ENCODE results near the gene COL5A1.
"Not testable (repeated sequence)": the region's sequence is repeated elsewhere in the genome, so short reads cannot be mapped to it uniquely, and the experiment has no call there.

COL5A1 gene

DNA sequence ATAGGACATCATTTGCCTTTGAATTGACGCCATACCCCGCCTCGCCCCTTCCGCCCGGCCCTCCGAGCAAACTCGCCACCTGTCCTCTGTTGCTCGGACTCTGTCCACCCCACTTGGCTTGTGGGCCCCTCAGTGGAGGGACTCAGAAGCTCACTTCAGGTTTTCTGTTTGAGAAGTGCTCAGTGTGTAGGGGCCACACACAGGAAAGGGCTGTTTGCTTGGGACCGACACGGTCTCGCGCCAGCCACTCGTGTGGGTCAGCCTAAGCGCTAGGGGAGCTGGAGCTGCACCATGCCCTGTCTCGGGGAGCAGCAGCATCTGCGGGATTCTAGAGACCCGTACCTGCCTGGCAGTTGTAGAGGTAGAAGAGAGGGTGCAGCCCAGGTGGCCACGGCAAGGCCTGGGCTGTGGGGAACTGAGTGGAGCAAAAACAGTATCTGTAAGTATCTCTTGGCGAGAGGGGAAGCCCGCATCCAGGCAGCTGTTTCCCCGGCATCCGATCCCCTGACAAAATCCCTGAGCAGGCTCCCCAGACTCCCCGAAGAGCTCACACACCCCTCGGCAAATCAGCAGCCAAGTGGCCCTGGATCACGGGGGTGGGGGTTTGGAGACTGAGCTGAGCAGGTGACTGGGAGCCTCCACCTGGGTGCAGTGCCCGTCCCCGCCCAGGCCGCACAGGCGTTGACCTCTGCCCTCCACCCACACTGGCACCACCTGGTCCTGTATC, 52.2 kb downstream of the COL5A1 start:
- no peak for DNase-seq

DNA sequence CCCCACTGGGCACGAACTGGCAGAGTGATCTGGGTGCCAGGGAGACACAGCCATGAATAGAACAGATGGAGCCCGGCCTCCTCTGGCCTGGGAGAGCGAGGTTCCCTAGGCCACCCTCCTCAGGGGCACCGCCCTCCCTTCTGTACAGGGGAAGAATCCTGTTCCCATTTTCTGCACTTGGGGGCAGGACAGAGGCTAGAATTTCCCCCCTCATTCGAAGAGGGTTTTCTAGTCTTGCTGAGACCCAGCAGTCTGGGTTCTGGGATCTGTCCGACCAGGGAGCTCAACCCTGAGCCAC, 52.7 kb downstream of the COL5A1 start:
- DNase-seq: no peak

DNA sequence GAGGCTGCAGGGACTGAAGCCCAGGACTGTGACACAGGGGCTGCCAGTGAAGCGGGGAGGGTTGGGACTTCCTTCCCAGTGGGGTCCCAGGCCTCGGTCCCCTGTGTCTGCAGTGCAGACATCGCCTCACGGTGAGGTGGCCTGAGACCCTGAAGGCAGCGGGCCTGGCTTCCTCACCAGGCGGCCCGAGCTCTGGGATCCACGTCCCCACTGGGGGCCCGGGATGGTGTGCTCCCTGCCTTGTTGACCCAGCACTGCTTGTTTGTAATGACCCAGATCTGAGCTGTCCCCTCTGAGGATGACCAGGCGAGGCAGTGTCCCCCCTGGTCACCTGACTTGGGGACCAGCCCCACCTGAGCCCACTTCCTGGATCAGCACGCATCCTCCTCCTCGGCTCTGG, 53.1 kb downstream of the COL5A1 start:
- no peak for DNase-seq

DNA sequence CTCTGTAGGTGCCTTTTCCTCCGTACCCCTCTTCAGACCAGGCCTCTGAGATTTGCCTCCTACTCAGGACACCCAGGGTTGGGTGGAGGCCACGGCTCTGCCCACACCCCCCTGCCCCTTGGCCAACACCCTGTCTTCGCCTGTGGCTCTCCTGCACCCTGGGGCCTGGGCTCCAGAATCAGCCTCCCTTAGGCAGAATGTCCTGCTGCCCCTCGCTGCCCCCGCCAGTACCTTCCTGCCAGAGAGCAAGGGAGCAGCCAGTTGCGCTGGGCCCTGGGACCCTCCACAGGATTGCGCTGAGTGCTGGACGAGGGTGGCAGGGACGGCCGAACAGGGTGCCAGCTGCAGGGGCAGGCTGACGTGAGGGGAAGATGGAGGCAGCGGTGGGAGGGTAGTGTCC, 53.5 kb downstream of the COL5A1 start:
- no peak for DNase-seq

DNA sequence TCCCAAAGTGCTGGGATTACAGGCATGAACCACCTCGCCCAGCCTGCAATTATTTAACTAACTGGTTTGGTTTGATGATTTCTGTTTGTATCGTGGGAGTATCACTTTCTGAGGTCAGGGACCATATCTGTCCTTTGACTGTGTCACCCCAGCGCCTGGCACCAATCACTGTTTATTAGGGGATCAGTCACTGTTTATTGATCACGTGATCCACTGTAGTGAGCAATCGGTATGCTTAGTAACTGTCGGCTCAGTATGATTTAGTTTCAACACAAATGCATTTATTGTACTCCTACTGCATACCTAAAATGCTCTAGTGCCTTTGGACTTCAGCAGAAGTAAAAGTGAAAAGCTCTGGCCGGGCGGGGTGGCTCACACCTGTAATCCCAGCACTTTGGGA, 54.8 kb downstream of the COL5A1 start:
- DNase-seq: no peak

DNA sequence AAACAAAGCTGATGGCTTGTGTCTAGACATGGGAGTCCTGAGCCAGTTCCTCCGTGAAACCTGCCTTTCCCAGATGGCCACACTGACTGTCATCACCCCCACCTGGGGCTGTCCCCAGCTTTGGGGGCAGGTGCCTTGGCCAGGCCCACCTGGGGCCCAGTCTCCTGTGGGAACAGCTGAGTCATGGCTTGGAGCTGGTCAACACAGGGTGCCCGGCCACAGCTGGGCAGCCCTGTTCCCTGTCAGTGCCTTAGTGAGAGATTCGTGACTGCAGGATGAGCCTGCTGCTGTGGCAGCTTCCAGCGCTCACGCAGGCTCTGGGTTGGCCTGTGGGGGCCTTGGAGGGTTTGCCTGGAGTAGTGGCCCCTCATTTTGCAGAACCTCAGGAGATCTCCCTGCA, 56.5 kb downstream of the COL5A1 start:
- no peak for DNase-seq

DNA sequence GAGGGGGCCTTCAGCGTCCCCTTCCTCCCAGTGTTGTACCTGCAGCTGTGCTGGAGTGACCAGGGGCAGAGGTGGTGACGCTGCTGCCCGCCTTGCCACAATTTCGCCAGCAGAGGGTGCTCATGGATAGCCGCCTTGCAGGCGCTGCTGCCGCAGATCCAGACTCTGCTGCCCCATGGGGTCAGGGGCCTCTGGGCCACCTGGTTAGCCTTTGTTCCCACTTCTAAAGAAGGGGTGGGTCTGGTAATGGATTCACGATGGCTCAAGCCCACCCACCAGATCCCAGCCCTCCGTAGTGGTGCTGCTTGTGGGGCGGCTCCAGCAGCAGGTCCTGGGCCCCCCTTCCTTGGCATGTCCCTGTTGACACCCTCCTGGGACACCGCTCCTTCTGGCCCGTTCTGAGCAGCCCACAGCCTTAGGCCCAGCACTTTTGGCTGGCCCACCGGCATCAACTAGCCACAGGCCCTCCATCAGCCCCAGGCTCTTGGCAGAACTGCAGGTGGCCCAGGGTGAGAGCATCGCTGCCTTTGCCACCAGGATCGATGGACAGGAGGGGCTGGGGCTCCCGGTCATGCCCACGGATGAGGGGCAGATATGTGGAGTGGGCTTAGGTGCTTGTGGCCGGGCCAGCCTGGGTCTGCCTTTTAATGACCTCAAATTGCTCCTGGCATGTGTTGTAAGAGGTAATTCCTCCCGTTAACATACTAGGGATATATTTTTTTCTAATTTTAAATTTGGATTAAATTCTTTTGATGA, 57.2 kb downstream of the COL5A1 start:
- no peak for DNase-seq

DNA sequence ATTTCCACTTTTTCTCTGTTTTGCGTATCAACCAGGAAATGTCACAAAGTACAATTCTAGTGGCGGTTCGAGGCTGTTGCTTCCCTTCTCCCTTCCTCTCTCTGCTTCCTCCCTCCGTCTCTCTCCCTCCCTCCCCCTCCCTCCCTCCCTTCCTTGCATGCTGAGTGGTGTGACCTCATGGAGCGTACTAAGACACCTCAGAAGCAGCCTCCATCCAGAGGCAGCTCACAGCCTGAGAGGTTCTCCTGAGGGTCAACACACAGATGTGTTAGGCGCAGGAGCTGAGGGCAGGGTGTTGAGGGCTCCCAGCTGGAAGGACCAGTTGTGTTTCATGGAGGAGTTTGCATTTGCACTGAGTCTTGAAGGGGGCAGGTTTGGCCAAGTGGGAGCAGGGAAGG, 57.7 kb downstream of the COL5A1 start:
- no peak for DNase-seq

DNA sequence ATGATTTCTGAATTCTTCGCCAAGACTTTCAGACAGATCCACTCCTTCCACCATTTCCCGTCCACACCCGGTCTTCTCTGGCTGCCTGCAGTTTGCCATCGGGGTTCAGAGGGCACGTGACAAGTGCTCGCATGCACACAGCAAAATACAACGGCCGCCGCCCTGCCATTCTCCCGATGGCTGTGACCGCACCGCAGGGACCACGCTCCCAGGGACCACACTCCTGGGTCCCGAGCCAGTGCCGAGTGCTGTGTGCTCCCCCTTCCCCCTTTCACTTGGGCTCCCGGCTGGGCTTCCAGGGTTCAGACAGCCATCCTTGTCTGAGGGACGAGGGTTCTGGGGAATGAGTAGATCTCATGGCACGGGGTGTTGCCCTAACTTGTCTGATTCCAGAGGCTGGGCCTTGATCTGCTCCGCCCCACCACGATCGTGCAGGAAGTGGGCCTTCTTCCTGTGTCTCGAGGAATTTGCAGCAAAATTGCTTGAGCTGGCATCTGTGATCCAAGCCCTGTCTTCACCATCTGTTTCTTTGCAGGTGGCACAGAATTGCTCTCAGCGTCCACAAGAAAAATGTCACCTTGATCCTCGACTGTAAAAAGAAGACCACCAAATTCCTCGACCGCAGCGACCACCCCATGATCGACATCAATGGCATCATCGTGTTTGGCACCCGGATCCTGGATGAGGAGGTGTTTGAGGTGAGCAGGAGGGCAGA, 59.2 kb downstream of the COL5A1 start:
- DNase-seq: no peak

DNA sequence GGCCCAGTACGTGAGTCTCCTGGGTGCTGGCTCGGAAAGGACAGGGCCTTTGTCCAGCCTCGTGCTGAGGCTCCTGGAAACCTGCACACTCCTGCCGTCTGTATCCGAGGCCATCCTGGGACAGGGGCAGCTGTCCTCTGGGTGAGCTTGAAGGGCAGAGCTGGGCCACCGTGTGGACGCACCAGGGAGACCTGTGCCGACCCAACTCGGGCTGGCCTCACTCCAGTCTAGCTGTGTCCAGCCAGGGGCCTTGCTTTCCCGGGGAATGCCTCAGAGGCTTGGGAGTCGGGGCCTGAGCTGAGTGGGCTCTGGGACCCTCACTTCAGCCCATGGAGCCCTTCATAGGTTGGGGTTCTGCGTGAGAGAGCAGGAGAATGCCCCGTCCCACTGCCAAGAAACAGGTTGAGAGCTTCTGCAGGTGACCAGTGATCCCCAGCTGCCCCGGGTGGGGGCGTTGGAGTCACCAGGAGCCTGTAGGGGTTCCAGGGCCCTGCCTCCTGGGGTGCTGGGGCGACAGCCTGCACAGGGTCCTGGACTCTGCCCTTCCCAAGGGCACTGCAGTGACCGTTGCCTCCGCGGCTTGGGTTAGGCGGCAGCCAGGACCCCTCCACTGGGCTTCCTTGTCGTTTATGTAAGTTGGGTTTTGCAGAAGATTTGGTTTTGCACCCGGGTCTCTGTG, 60.1 kb downstream of the COL5A1 start:
- DNase-seq: no peak

DNA sequence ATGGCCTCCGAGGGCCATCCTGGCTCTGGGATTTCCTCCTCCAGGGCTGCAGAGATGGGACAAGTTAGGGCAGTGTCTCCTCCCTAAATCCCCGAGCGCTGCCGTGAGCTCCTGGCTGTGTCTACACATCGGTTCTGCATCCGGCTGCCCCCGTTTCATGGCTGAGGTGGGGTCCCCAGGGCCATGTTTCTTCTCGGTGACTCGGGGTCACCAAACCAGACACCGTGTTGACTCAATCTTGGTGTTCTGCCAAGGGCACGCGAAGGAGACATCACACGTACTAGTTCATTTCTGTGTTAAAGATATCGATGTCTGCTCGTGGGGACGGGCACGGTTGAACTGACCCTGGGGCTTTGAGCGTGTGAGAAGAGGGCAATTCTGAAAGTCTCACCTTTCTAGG, 60.7 kb downstream of the COL5A1 start:
- DNase-seq: no peak

DNA sequence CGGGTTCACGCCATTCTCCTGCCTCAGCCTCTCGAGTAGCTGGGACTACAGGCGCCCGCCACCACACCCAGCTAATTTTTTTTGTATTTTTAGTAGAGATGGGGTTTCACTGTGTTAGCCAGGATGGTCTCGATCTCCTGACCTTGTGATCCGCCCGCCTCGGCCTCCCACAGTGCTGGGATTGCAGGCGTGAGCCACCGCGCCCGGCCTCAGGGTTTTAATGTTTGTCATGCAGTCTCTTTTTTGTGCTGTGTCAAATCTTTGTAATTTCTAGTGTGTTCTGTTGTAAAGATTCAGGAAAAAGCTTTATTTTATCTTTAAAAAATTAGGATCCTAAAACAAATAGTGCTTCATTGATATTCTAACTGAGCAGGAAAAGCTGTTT, 62.1 kb downstream of the COL5A1 start:
- not testable (repeated sequence) for DNase-seq

DNA sequence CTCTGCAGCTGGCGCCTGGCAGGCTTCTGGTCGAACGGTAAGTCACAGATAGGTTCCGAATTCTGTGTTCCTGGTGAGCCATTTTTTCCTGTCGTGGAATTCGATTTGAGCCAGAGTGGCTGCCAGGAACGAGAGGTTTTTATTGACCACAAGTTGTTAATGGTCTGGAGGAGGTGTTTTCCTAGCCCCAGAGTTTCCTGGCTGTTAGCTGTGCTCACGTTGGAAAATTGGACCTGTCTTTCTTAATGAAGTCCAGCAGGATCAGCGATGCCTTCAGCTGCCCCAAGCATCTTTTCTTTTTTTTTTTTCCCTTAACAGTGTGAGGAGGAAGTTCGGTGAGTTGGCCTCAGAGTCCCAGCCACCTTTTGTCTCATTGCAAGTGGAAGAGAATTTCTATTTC, 62.9 kb downstream of the COL5A1 start:
- no peak for DNase-seq

DNA sequence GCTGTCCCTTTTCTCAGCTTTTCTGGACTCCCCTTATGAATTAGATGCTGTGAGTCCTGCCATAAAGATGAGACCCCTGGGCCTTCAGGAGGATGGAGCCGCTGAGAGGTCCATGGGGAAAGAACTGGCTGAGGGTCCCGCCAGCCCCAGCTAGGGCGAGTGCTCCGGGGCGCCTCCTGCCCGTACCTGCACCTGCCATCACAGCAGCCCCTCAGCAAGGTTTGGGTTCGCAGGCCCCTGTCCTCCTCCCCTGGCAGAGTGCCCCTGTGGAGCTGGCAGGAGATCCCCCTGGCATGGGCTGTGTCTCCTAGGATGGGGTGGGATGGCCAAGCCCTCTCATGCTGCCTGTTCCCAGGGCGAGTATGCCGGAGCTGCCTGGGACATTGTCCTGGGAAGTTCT, 64.2 kb downstream of the COL5A1 start:
- DNase-seq: no peak

DNA sequence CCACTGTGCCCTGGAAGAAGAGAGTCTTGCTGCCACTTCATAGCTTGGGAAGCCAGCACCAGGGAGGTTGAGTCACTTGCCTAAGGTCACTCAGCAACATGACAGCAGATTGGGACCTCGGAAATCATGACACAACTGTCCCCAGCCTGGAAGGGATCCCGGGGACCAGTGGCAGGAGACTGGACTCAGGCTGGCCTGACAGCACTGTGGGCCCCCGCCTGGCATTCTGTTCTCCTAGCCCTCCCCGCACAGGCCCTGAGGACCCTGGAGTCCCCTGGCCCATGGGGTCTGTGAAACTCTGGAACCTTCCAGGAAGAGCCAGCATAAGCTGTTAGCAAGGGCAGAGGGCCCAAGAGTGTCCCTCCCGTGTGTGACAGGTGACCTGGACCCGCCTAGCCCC, 64.9 kb downstream of the COL5A1 start:
- no peak for DNase-seq

DNA sequence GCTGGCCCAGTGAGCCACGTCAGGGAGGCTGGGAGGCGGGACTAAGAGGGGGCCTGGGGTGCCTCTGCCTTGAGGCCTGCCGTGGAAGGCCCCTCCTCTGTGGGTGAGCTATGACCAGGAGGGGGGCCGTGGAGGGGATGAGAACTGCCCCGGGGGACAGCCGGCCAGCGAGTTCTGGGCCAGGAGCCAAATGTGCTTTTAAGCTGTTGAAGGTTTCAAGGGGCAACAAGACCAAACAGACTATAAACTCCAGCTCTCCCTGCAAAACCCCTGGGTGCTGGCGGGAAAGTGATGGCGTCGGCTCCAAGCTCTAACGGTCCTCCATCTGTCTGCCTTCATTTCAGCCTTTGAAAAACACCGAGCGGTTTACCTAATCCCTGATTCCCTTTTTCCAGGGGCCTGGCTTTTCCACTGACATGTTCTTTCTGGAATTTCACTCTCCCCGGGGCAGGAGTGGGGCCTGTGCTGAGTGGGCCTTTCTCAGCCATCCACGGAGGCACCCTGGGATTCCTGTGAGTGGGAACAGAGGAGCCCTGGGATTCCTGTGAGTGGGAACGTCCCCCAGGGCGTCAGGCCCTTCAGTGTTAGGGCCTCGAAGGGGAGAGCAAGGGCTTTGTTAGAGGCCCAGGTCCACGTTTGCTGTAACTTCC, 65.6 kb downstream of the COL5A1 start:
- DNase-seq: no peak

DNA sequence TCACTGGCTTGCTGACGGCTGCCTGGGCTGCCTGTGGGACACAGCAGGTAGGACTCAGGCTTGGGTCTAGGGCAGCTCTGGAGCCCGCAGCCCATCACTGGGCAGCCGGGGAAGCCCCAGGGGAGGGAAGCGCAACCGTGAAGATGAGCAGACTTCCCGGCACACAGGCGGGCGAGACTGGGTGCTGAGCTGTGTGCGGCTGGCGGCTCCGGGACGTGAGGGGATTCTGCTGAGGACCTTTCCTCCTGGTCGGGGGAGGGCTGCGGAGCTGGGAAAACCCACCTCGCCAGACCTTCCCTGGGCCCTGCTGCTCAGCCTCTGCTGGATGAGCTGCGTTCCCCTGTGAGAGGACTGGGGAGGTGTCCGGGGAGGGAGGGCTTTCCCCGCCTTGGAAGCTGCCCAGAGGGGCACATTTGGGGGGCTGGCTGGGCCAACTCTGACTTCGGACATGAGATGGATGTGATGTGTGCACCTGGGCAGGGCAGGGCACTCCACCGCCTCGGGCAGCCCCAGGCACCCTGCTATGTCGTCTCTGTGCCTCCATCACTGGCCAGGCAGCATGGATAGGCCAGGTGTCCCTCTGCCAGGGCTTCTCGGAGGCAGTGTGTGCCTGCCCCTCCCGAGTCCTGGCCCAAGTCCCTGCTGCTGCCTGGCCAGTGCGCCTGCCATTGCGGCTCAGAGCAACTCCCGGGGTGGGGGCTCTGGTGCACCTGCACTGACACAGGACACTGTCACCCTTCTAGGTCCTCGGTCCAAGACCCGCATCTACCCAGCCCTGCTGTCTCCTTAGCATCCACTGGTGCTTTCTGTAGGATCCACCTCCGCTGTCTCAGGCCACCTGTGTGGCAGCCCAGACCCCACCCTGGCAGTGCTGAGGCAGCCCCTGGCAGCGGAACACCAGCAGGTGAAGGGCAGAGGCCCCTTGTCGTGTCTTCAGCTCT, 66.4 kb downstream of the COL5A1 start:
- DNase-seq: no peak

DNA sequence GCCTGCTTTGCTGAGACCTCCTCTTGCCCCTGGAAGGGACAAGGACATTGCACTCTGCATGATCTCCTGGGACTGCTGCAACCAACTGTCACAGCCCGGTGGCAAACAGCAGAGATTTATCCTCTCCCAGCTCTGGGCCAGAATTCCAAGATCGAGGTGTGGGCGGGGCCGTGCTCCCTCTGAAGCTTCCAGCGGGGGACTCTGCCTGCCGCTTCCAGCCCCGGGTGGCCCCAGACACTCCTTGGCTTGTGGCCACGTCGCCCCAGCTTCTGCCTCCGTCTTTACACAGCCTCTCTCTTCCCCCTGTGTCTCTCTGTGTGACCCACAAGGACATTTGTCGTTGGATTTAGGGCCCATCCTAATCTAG, 67.1 kb downstream of the COL5A1 start:
- DNase-seq: no peak

DNA sequence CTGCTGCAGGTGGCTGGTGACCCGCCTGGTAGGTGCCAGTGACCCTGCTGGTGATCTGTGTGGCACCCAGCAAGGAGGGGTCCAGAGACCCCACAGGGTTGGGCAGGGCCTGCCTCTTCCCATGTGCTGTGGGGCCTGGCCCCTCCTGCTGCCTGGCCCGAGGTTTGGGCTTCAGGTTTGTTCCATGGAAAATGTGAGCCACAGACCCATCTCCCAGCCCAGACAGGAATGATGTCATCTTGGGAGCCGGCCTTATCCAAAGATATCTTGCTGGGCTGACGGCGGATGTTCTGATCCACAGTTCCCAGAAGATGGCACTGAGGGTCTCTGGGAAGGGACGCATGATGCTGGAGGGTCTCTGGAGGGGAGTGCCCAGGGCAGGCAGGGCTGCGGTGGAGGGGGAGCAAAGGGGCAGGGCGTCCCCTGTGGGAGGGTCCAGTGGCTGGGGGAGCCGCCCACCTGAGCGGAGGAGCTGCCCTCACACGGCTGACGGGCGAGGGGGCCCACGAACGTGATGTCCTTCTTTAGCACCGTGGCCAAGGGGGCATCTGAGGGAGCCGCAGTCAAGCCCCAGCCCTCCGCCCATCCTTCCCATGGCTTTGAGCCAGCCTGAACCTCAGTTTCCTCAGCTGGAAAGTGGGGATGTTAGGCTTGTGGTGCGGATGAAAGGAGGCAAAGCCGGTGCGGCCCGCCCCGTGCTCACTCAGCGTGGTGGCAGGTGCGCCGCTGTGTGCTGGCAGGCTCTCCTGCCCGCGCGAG, 68.1 kb downstream of the COL5A1 start:
- DNase-seq: no peak

DNA sequence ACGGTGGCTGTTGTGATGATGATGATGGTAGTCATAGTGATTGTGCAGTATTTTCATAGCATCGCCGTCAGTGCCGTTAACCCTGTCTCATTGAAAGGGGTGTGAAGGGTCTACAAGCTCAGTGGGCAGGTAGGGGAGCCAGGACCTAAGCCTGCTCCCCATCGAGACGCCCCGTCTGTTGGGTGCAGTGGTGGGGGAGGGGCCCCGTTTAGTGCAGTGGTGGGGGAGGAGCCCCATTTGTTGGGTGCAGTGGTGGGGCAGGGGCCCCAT, 68.6 kb downstream of the COL5A1 start:
- DNase-seq: no peak

DNA sequence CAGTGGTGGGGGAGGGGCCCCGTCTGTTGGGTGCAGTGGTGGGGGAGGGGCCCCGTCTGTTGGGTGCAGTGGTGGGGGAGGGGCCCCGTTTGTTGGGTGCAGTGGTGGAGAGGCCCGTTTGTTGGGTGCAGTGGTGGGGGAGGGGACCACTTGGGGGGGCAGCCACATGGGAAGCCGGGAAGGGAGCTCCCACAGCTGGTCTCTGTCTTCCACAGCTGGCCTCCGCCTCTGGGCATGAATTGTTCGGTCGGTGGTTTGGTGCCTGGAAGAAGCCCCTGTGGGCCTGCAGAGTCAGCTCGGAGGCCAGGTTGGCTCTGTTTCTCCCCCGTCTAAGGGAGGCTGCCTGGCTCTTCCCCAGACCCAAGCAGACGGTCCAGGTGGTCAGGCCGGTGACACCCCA, 69.3 kb downstream of the COL5A1 start:
- DNase-seq: no peak

DNA sequence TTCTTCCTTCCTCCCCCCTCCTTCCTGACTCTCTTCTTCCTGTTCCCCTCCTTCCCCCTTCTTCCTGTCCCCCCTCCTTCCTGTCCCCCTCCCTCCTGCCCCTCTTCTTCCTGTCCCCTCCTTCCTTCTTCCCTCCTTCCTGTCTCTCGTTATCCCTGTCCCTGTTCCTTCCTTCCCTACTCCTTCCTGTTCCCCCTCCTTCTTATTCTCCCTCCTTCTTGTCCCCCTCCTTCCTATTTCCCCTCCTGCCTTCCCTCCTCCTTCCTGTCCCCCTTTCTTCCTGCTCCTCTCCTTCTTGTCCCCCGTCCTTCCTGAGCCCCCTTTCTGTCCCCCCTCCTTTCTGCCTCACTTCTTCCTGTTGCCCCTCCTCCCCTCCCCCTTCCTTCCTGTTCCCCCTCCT, 70.6 kb downstream of the COL5A1 start:
- DNase-seq: no peak

All from activated CD4-positive, CD25-positive, alpha-beta regulatory T cell (primary cell).